Measurements from ENCODE around the gene KRT8.

- TF ChIP-seq SPI1 (IDR thresholded peaks at IDR 0.05; ENCODE audit: borderline replicate concordance, low read depth): no peak
- TF ChIP-seq CTCF (IDR thresholded peaks at IDR 0.05; ENCODE audit: insufficient read depth, low read length): no peak
- no peak for TF ChIP-seq REST (IDR thresholded peaks at IDR 0.05; ENCODE audit: insufficient replicate concordance, low read depth)
Observed at GRCh38 chr12:52867642-52868041, 37.2 kb downstream of the KRT8 start.
